Right lobe of liver (tissue), 6 donors: ENCODE results near the gene SNX32. TPM values are rescaled to one million over a fixed set of nuclear protein-coding genes. Genes with fewer than 3 reads are reported as not detected.
"Not testable (repeated sequence)": the region's sequence is repeated elsewhere in the genome, so short reads cannot be mapped to it uniquely, and the experiment has no call there.

Source experiments
- ATAC-seq, 4 donors: fragments of 200-7000 bp; cut with Tn5 transposase; one replicate each; pipeline ENCODE4 v1.9.1; 2020; ENCODE audit warnings: mild to moderate bottlenecking in 4 of 4, moderate library complexity in 4 of 4
- DNase-seq, 3 donors: peaks; one replicate each; pipeline ENCODE4 v3.0.0-alpha.2; 2020
- H3K27ac ChIP-seq, 3 donors: fragments of 200-600 bp; one replicate each; pipeline ENCODE4 v1.8.0; 2022
- H3K27me3 ChIP-seq, 2 donors: fragments of 200-600 bp; one replicate each; pipeline ENCODE4 v1.8.0; 2022
- H3K36me3 ChIP-seq, 4 donors: fragments of 200-600 bp; sonication (generic) in 1 of 4; one replicate each; pipeline versions ENCODE4 v1.5.1 to v1.8.0; 2017 to 2022; ENCODE audit warnings: control low read depth in 1 of 4
- H3K4me1 ChIP-seq, 4 donors: fragments of 200-600 bp; sonication (generic) in 1 of 4; one replicate each; pipeline versions ENCODE4 v1.5.1 to v1.8.0; 2017 to 2022; ENCODE audit warnings: control low read depth in 1 of 4
- H3K4me3 ChIP-seq, 3 donors: fragments of 200-600 bp; one replicate each; pipeline ENCODE4 v1.8.0; 2022
- H3K9me3 ChIP-seq, 4 donors: fragments of 200-600 bp; sonication (generic) in 1 of 4; one replicate each; pipeline versions ENCODE4 v1.5.1 to v1.8.0; 2017 to 2022; ENCODE audit warnings: control low read depth in 1 of 4
- CTCF ChIP-seq, 4 donors: fragments of 200-600 bp in 3 of 4; fragments of 450-650 bp in 1 of 4; IDR thresholded peaks; one replicate each; pipeline versions ENCODE4 v1.5.1 to v1.8.0; 2016 to 2022; ENCODE audit warnings: antibody characterized with exemption in 4 of 4, mild to moderate bottlenecking in 2 of 4
- POLR2A ChIP-seq: fragments of 450-650 bp; IDR thresholded peaks from one replicate; pipeline ENCODE4 v1.6.1; 2017; ENCODE audit warnings: antibody characterized with exemption, mild to moderate bottlenecking
- WGBS: methylation state at CpG from one replicate; pipeline ENCODE4 v1.1.6; 2018; ENCODE audit warnings: low coverage, low lambda C conversion rate; ENCODE audit not compliant: insufficient coverage; ENCODE audit errors: missing lambda C conversion rate; 5-methylcytosine and 5-hydroxymethylcytosine counted together
- intact Hi-C, 2 donors: fragments of 100-400 bp; cut with DNase I; formaldehyde crosslinking; loops; one replicate each; pipeline versions ENCODE4 v1.11.2 to v1.14.1; 2022
- total RNA-seq, 6 experiments: library from RNA; depleted of rRNA in 2 of 6; stranded (reverse); fragments of >200 nt in 2 of 6; fragmentation: NEBNext Ultra II Directional in 3 of 6; extraction: Animal tissue kit (Norgen Biotek cat#: 25700) in 3 of 6; gene quantifications; one replicate each; pipeline versions ENCODE4 v1.1.0 to v1.2.4, GENCODE V29; 2016 to 2023
- donor health status: DM: no; HTN: yes; CAD: no.
- donor health status: DM: no; HTN: no; CAD: no.
- donor health status: DM: no; HTN: no; CAD: no.
- donor health status: DM: no; HTN: yes; CAD: no.
- donor health status: DM: no; HTN: yes; CAD: no.

SNX32 gene
- total RNA-seq, 6 experiments from 2014 or later, result 0.16 to 0.37 (median 0.31) TPM; not detected in 3

- Histone ChIP-seq H3K27ac (peak within 1 kb of the TSS; percentile 81 to 88 (median 85)), H3K9me3 (no peaks in the 10 kb centered on the region), H3K36me3 (peaks cover 0 to 11% (median 0%) of the 10 kb centered on the region in 4 donors), H3K27me3 (no peaks in the 10 kb centered on the region), H3K4me3 (peak within 1 kb of the TSS; percentile 73 to 89 (median 80)), H3K4me1 (peaks cover 0 to 32% (median 8%) of the 10 kb centered on the region in 4 donors)
- WGBS, result 0% methylated on average over 7 of the region's 57 CpGs
- intact Hi-C loops, result loop anchor here (10.0 kb wide), 1 partner anchor 97 kb away; no protein-coding TSS in a partner anchor
- ATAC-seq (peak; percentile 82 to 90 (median 86)), DNase-seq (peak; percentile 98 to 99 (median 98))
- TF ChIP-seq POLR2A, result peak; percentile 91
- peak; percentile 79 to 88 (median 81) for TF ChIP-seq CTCF (IDR thresholded peaks at IDR 0.05)
Observed at GRCh38 chr11:65888163-65888814, 54.5 kb downstream of the SNX32 start, which contains the start of gene FIBP. Gene FIBP (minus strand): TSS chr11:65888471. CDS start chr11:65888418, 53 bp downstream.

- no peaks in the 10 kb centered on the region for H3K9me3 ChIP-seq
- H3K4me3 ChIP-seq, result peak within 1 kb of the TSS; percentile 58 to 73 (median 66)
- peaks cover 0 to 32% (median 8%) of the 10 kb centered on the region in 4 donors for H3K4me1 ChIP-seq
- peak; percentile 98 for TF ChIP-seq POLR2A
- peak in 2 of 4 donors; percentile 10 to 22 for TF ChIP-seq CTCF (IDR thresholded peaks at IDR 0.05)
- ATAC-seq (peak; percentile 75 to 84 (median 82)), DNase-seq (peak; percentile 98 to 99 (median 98))
- WGBS, result no CpG with 5 or more reads among the region's 94 CpGs
- H3K27me3 ChIP-seq, result no peaks in the 10 kb centered on the region
- peak within 1 kb of the TSS; percentile 85 to 89 (median 88) for H3K27ac ChIP-seq
- no peaks in the 10 kb centered on the region for H3K36me3 ChIP-seq
- intact Hi-C loops, result no loop called here
Observed at GRCh38 chr11:65890324-65891218, 56.8 kb downstream of the SNX32 start, which contains the start of gene CCDC85B. Gene CCDC85B (plus strand): TSS chr11:65890673. CDS start chr11:65890784, 111 bp downstream.

DNA sequence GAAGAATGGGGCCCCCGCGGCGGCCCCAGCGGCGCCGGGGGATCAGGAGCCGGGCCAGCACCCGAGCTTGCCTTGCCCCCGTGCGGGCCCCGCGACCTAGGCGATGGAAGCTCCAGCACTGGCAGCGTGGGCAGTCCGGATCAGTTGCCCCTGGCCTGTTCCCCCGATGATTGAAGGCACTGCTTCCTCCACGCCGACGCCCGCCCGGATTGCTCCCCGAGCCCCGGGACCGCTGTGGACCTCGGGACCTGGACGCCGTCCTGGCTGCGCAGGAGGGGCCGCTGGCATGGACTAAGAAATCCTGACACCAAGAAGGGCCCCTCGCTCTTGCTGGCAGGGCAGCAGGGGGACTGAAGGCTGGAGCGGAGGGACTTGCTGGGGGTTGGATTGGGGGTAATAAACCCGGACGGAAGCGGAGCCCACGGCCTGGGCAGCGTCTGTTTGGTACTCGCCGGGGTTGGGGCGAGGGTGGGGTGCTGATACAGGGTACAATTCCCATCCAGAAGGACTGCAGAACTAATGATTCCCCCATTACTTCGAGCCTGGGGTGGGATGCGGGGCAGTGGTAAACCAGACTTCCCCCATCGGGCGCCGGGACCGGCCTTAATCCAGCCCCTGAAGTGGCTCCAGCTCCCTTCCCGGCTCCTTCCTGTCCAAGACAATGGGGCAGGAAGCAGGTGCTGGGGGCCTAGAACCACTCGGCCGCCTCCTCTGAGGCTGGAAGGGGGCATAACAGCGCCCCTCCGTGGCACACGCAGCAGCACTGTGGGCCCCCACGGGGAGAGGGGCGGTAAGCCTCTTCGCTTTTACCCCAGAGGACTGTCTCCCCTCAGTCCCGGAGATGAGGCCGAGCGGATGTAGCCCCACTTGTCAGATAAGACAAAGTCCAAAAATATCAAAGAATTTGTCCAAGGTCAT is 57.7 kb downstream of the SNX32 start:
- no peaks in the 10 kb centered on the region for H3K9me3 ChIP-seq
- intact Hi-C loops, result no loop called here
- 10% methylated on average over 21 of the region's 57 CpGs for WGBS
- H3K27ac ChIP-seq, result peak overlapping the region; percentile 62 to 89 (median 88)
- peak in 1 of 4 donors; percentile 1 for ATAC-seq
- TF ChIP-seq POLR2A, result peak; percentile 13
- peak in 1 of 4 donors; percentile 24 for TF ChIP-seq CTCF (IDR thresholded peaks at IDR 0.05)
- peaks cover 0 to 32% (median 8%) of the 10 kb centered on the region in 4 donors for H3K4me1 ChIP-seq
- DNase-seq, result peak in 1 of 3 donors; percentile 65
- peak overlapping the region; percentile 58 to 67 (median 66) for H3K4me3 ChIP-seq
- H3K36me3 ChIP-seq, result no peaks in the 10 kb centered on the region
- H3K27me3 ChIP-seq, result no peaks in the 10 kb centered on the region

- intact Hi-C loops, H3K9me3 ChIP-seq, ATAC-seq, DNase-seq, H3K27me3 ChIP-seq, H3K36me3 ChIP-seq: not testable (repeated sequence)
- WGBS, result no CpG with 5 or more reads among the region's 5 CpGs
- peak overlapping the region; percentile 58 to 67 (median 66) for H3K4me3 ChIP-seq
- H3K4me1 ChIP-seq, result peaks cover 0 to 32% (median 8%) of the 10 kb centered on the region in 4 donors
- H3K27ac ChIP-seq, result peak overlapping the region; percentile 62 to 89 (median 88)
Observed at GRCh38 chr11:65892137-65892540, 58.4 kb downstream of the SNX32 start.
